ENCODE data around the gene MIER1. TPM values are rescaled to one million over a fixed set of nuclear protein-coding genes. Genes with fewer than 3 reads are reported as not detected.
"Not testable (repeated sequence)": the region's sequence is repeated elsewhere in the genome, so short reads cannot be mapped to it uniquely, and the experiment has no call there.

MIER1 gene
- total RNA-seq, 2 donors from 2014 or later: 22.2 to 45.6 TPM

DNA sequence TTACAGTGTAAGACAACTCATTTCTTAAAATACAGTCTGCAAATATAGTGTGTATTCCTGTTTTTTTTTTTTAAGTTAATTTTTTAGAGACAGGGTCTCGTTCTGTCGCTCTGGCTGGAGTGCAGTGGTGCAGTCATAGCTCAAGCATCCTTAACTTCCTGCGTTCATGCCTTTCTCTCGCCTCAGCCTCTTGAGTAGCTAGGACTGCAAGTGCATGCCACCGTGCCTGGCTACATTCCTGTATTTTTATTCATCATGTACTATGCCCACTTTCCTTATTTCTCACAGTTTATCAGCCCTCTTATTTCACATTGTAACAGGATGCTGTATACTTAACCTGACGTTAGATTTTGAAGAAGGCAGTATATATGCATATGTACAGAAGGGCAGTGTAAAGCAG is 26.7 kb downstream of the MIER1 start:
- Histone ChIP-seq H3K27ac (no peak overlapping the region), H3K4me1 (replicated peaks) (no peaks in the 10 kb centered on the region), H3K36me3 (no peaks in the 10 kb centered on the region), H3K27me3 (replicated peaks; ENCODE audit: insufficient read depth) (no peaks in the 10 kb centered on the region), H3K4me3 (no peak overlapping the region), H3K9me3 (no peaks in the 10 kb centered on the region)
- WGBS: 95% methylated on average over 6 of the region's 6 CpGs
- intact Hi-C loops (cut with DNase I): no loop called here
- TF ChIP-seq CTCF (IDR thresholded peaks at IDR 0.05): no peak
- DNase-seq (ENCODE audit: low spot score): no peak

- intact Hi-C loops (cut with DNase I): no loop called here
- H3K9me3 ChIP-seq: no peaks in the 10 kb centered on the region
- H3K4me1 ChIP-seq (replicated peaks): no peaks in the 10 kb centered on the region
- H3K27me3 ChIP-seq (replicated peaks; ENCODE audit: insufficient read depth): no peaks in the 10 kb centered on the region
- 88% methylated on average over 4 of the region's 4 CpGs for WGBS
- no peak overlapping the region for H3K4me3 ChIP-seq
- TF ChIP-seq POLR2AphosphoS5 (IDR thresholded peaks at IDR 0.05) (no peak), POLR2A (IDR thresholded peaks at IDR 0.05) (no peak), CTCF (IDR thresholded peaks at IDR 0.05) (no peak)
- no peaks in the 10 kb centered on the region for H3K36me3 ChIP-seq
- no peak for DNase-seq (ENCODE audit: low spot score)
- no peak overlapping the region for H3K27ac ChIP-seq
Measured at GRCh38 chr1:66954208-66954607, 29.4 kb downstream of the MIER1 start.

GRCh38 chr1:66957938-66958337 is 33.1 kb downstream of the MIER1 start:
- Histone ChIP-seq H3K4me3 (no peak overlapping the region), H3K36me3 (no peaks in the 10 kb centered on the region), H3K9me3 (no peaks in the 10 kb centered on the region), H3K27me3 (replicated peaks; ENCODE audit: insufficient read depth) (no peaks in the 10 kb centered on the region), H3K4me1 (replicated peaks) (no peaks in the 10 kb centered on the region), H3K27ac (no peak overlapping the region)
- DNase-seq (ENCODE audit: low spot score): no peak
- TF ChIP-seq POLR2A (IDR thresholded peaks at IDR 0.05) (no peak), POLR2AphosphoS5 (IDR thresholded peaks at IDR 0.05) (no peak), CTCF (IDR thresholded peaks at IDR 0.05) (no peak)
- intact Hi-C loops (cut with DNase I): no loop called here
- 98% methylated on average over 3 of the region's 3 CpGs for WGBS

- H3K4me1 ChIP-seq (replicated peaks); H3K27ac ChIP-seq; H3K27me3 ChIP-seq (replicated peaks; ENCODE audit: insufficient read depth); DNase-seq (ENCODE audit: low spot score); H3K9me3 ChIP-seq; H3K36me3 ChIP-seq; H3K4me3 ChIP-seq: not testable (repeated sequence)
- intact Hi-C loops (cut with DNase I): loop anchor here (5.0 kb wide), 1 partner anchor 514 kb away; no protein-coding TSS in a partner anchor
- 89% methylated on average over 7 of the region's 7 CpGs for WGBS
Measured at GRCh38 chr1:66966188-66966873, 41.5 kb downstream of the MIER1 start.

DNA sequence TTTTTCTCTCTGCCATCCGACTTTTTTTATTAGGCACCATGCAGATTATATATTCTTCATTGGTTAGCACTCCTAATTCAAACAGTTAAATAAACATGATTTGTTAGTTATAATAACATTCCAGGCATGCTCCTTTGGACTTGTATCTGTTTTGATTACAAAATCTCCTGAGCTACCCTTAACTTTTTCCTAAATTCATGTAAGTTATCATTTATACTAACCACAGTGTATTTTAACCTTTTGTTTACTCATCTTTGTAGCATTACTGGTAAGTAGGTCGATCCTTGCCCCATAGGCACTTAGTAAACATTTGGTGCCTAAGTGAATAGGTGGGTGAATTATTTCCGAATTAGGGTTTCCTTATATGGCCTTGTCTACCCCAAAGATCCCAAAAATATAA is 43.8 kb downstream of the MIER1 start:
- Histone ChIP-seq H3K4me3 (no peak overlapping the region), H3K36me3 (no peaks in the 10 kb centered on the region), H3K4me1 (replicated peaks) (no peaks in the 10 kb centered on the region), H3K9me3 (no peaks in the 10 kb centered on the region), H3K27ac (no peak overlapping the region), H3K27me3 (replicated peaks; ENCODE audit: insufficient read depth) (no peaks in the 10 kb centered on the region)
- WGBS: 86% methylated on average over 3 of the region's 3 CpGs
- no peak for TF ChIP-seq CTCF (IDR thresholded peaks at IDR 0.05)
- TF ChIP-seq POLR2A (IDR thresholded peaks at IDR 0.05): no peak
- TF ChIP-seq POLR2AphosphoS5 (IDR thresholded peaks at IDR 0.05): no peak
- no peak for DNase-seq (ENCODE audit: low spot score)
- intact Hi-C loops (cut with DNase I): loop anchor here (5.0 kb wide), 1 partner anchor 516 kb away; no protein-coding TSS in a partner anchor

Measured in prostate gland (tissue), 2 donors.